Retinal pigment epithelial cell (primary cell): ENCODE measurements around the gene TESK1.

Experiments used
- DNase-seq: peaks from one replicate; pipeline ENCODE4 v3.0.0-alpha.2; 2010; ENCODE audit warnings: low read depth
- H3K4me3 ChIP-seq: 2 replicates; pipeline ENCODE4 v1.5.1; 2011; ENCODE audit warnings: mild to moderate bottlenecking, low read length, control low read depth, moderate library complexity
- CTCF ChIP-seq: conservative IDR thresholded peaks from 2 replicates; pipeline ENCODE4 v1.5.1; 2011; ENCODE audit warnings: low read depth, low read length, control low read depth, inconsistent platforms

TESK1 gene

GRCh38 chr9:35604578-35605350, at the start of gene TESK1:
TSS of gene TESK1 (plus strand) at chr9:35605262. CDS start at chr9:35605620, 358 bp downstream.
- peak within 1 kb of the TSS; percentile 85 for H3K4me3 ChIP-seq
- TF ChIP-seq CTCF, result no peak
- peak; percentile 15 for DNase-seq

GRCh38 chr9:35555881-35556280, 49.2 kb upstream of the TESK1 start:
- TF ChIP-seq CTCF, result no peak
- DNase-seq, result no peak
- H3K4me3 ChIP-seq, result no peak overlapping the region

GRCh38 chr9:35556776-35557175, 48.3 kb upstream of the TESK1 start:
- H3K4me3 ChIP-seq, result no peak overlapping the region

GRCh38 chr9:35557320-35557719, 47.7 kb upstream of the TESK1 start:
- DNase-seq, result no peak
- TF ChIP-seq CTCF, result no peak
- no peak overlapping the region for H3K4me3 ChIP-seq

More at GRCh38 chr9:35556776-35557175, 48.3 kb upstream of the TESK1 start:
- no peak for DNase-seq
- no peak for TF ChIP-seq CTCF

- H3K4me3 ChIP-seq, result no peak overlapping the region
- DNase-seq, result no peak
- no peak for TF ChIP-seq CTCF
These were observed 46.9 kb upstream of the TESK1 start for GRCh38 chr9:35558185-35558584.

- no peak overlapping the region for H3K4me3 ChIP-seq
- DNase-seq, result no peak
- no peak for TF ChIP-seq CTCF
These were observed 45.1 kb upstream of the TESK1 start for GRCh38 chr9:35559792-35560530.
